WTC11 (cell line): ENCODE measurements around the gene ALLC. TPM values are rescaled to one million over a fixed set of nuclear protein-coding genes. Genes with fewer than 3 reads are reported as not detected.

Experiments used
- ATAC-seq: fragments of 200-7000 bp; cut with Tn5 transposase; 2 replicates; pipeline ENCODE4 v1.10.0; 2021; ENCODE audit warnings: mild to moderate bottlenecking, moderate library complexity
- CTCF ChIA-PET: fragments of 300-600 bp; sonication (Branson Sonifier 250); formaldehyde crosslinking; loops from one replicate; lab custom pipeline; 2021; ENCODE audit warnings: antibody characterized with exemption; lab: Charles Lee
- POLR2A ChIA-PET: fragments of 350-600 bp; sonication (Branson Sonifier 250); formaldehyde crosslinking; loops from one replicate; lab custom pipeline; 2021; ENCODE audit warnings: antibody characterized with exemption; lab: Charles Lee
- DNase-seq: peaks from one replicate; pipeline ENCODE4 v3.0.0; 2021; ENCODE audit warnings: low spot score
- H3K27ac Mint-ChIP-seq: 2 replicates; pipeline ENCODE4 v1.8.0; 2021; ENCODE audit warnings: mixed read lengths
- H3K27me3 Mint-ChIP-seq: 2 replicates; pipeline ENCODE4 v1.8.0; 2021; ENCODE audit warnings: low read depth, mild to moderate bottlenecking, moderate library complexity, mixed read lengths
- H3K36me3 Mint-ChIP-seq: 2 replicates; pipeline ENCODE4 v1.8.0; 2021; ENCODE audit warnings: mixed read lengths
- H3K4me1 Mint-ChIP-seq: 2 replicates; pipeline ENCODE4 v1.8.0; 2022; ENCODE audit warnings: mixed read lengths
- H3K4me3 Mint-ChIP-seq: 2 replicates; pipeline ENCODE4 v1.8.0; 2021; ENCODE audit warnings: mild to moderate bottlenecking, moderate library complexity, mixed read lengths
- H3K9me3 Mint-ChIP-seq: 2 replicates; pipeline ENCODE4 v1.8.0; 2021; ENCODE audit warnings: mixed read lengths
- CREB1 ChIP-seq: sonication (generic); formaldehyde crosslinking; IDR thresholded peaks from 2 replicates; pipeline ENCODE4 v1.8.0; 2023; ENCODE audit warnings: mild to moderate bottlenecking, missing genetic modification reagents
- ELF4 ChIP-seq: sonication (generic); formaldehyde crosslinking; IDR thresholded peaks from 2 replicates; pipeline ENCODE4 v1.8.1; 2022; ENCODE audit warnings: low read depth, mild to moderate bottlenecking, moderate library complexity, missing genetic modification reagents
- KAT7 ChIP-seq: sonication (generic); formaldehyde crosslinking; IDR thresholded peaks from 2 replicates; pipeline ENCODE4 v1.8.1; 2023; ENCODE audit warnings: missing genetic modification reagents, mild to moderate bottlenecking, borderline replicate concordance
- MYBL2 ChIP-seq: sonication (generic); formaldehyde crosslinking; IDR thresholded peaks from 2 replicates; pipeline ENCODE4 v1.8.1; 2023; ENCODE audit warnings: mild to moderate bottlenecking, moderate library complexity, missing genetic modification reagents
- NR1H2 ChIP-seq: sonication (generic); formaldehyde crosslinking; IDR thresholded peaks from 2 replicates; pipeline ENCODE4 v1.9.0; 2021; ENCODE audit warnings: mild to moderate bottlenecking, moderate library complexity, missing genetic modification reagents
- RELA ChIP-seq: sonication (generic); formaldehyde crosslinking; IDR thresholded peaks from 2 replicates; pipeline ENCODE4 v1.8.1; 2022; ENCODE audit warnings: missing genetic modification reagents, mild to moderate bottlenecking, borderline replicate concordance
- SMAD4 ChIP-seq: sonication (generic); formaldehyde crosslinking; IDR thresholded peaks from 2 replicates; pipeline ENCODE4 v1.8.0; 2022; ENCODE audit warnings: mild to moderate bottlenecking, missing genetic modification reagents
- ZBTB21 ChIP-seq: sonication (generic); formaldehyde crosslinking; IDR thresholded peaks from 2 replicates; pipeline ENCODE4 v1.8.1; 2023; ENCODE audit warnings: mild to moderate bottlenecking, missing genetic modification reagents, borderline replicate concordance
- ZNF121 ChIP-seq: sonication (generic); formaldehyde crosslinking; IDR thresholded peaks from 2 replicates; pipeline ENCODE4 v1.8.0; 2023; ENCODE audit warnings: missing genetic modification reagents
- total RNA-seq: library from RNA; stranded (reverse); gene quantifications from 3 replicates; pipeline ENCODE4 v1.2.3, GENCODE V29; 2021
- TF ChIP-seq, protein P1 (sequence below): sonication (generic); formaldehyde crosslinking; IDR thresholded peaks from 2 replicates; pipeline ENCODE4 v1.8.0; 2022; ENCODE audit warnings: missing genetic modification reagents
- TF ChIP-seq, protein P2 (sequence below): fragments of 200-600 bp; IDR thresholded peaks from 2 replicates; pipeline ENCODE4 v1.8.0; 2022; ENCODE audit warnings: antibody characterized with exemption
- TF ChIP-seq, protein P3 (sequence below): fragments of 250-450 bp; sonication (Bioruptor Pico); IDR thresholded peaks from 2 replicates; pipeline ENCODE4 v1.9.0; 2021; ENCODE audit warnings: mild to moderate bottlenecking
- TF ChIP-seq, protein P4 (sequence below): sonication (generic); formaldehyde crosslinking; IDR thresholded peaks from 2 replicates; pipeline ENCODE4 v1.8.0; 2022; ENCODE audit warnings: mild to moderate bottlenecking, missing genetic modification reagents
- TF ChIP-seq, protein P5 (sequence below): sonication (generic); formaldehyde crosslinking; IDR thresholded peaks from 2 replicates; pipeline ENCODE4 v1.8.1; 2022; ENCODE audit warnings: mild to moderate bottlenecking, moderate library complexity, missing genetic modification reagents
- TF ChIP-seq, protein P6 (sequence below): sonication (generic); formaldehyde crosslinking; IDR thresholded peaks from 2 replicates; pipeline ENCODE4 v1.8.1; 2023; ENCODE audit warnings: mild to moderate bottlenecking, missing genetic modification reagents
- TF ChIP-seq, protein P7 (sequence below): sonication (generic); formaldehyde crosslinking; IDR thresholded peaks from 2 replicates; pipeline ENCODE4 v1.8.1; 2022; ENCODE audit warnings: low read depth, mild to moderate bottlenecking, moderate library complexity, missing genetic modification reagents, borderline replicate concordance

Gene ALLC
- total RNA-seq, 1 experiment from 2014 or later: not detected

DNA sequence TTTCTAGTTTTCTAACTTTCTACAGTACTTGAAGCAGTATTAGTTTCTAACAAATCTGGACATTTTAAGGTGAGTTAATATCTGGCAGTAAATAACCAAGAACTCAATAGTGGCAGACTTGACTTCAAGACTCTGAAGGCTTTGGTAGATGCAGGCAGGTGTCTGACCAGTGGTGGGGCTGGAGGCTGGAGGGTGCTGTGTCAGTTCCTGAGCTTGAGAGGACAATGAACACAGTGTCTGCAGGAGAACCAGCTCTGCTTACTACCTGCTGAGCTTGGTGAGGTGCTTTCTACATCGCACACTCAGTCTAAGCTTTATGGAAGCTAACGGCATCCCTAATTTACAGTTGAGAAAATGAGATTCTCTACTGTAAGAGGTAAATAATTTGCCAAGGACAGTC is 21.2 kb downstream of the ALLC start:
- Mint-ChIP-seq H3K27ac (no peak overlapping the region), H3K27me3 (peaks cover 12% of the 10 kb centered on the region), H3K4me1 (no peaks in the 10 kb centered on the region), H3K4me3 (no peak overlapping the region), H3K36me3 (peaks cover 27% of the 10 kb centered on the region), H3K9me3 (peaks cover 90% of the 10 kb centered on the region)
- ChIA-PET POLR2A (no interaction called here), CTCF (no interaction called here)
- no peak for TF ChIP-seq CREB1 (CRISPR knock-in tag)
- TF ChIP-seq, protein P1, sequence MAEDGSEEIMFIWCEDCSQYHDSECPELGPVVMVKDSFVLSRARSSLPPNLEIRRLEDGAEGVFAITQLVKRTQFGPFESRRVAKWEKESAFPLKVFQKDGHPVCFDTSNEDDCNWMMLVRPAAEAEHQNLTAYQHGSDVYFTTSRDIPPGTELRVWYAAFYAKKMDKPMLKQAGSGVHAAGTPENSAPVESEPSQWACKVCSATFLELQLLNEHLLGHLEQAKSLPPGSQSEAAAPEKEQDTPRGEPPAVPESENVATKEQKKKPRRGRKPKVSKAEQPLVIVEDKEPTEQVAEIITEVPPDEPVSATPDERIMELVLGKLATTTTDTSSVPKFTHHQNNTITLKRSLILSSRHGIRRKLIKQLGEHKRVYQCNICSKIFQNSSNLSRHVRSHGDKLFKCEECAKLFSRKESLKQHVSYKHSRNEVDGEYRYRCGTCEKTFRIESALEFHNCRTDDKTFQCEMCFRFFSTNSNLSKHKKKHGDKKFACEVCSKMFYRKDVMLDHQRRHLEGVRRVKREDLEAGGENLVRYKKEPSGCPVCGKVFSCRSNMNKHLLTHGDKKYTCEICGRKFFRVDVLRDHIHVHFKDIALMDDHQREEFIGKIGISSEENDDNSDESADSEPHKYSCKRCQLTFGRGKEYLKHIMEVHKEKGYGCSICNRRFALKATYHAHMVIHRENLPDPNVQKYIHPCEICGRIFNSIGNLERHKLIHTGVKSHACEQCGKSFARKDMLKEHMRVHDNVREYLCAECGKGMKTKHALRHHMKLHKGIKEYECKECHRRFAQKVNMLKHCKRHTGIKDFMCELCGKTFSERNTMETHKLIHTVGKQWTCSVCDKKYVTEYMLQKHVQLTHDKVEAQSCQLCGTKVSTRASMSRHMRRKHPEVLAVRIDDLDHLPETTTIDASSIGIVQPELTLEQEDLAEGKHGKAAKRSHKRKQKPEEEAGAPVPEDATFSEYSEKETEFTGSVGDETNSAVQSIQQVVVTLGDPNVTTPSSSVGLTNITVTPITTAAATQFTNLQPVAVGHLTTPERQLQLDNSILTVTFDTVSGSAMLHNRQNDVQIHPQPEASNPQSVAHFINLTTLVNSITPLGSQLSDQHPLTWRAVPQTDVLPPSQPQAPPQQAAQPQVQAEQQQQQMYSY (CRISPR knock-in tag): no peak
- TF ChIP-seq SMAD4 (CRISPR knock-in tag): no peak
- TF ChIP-seq, protein P2, sequence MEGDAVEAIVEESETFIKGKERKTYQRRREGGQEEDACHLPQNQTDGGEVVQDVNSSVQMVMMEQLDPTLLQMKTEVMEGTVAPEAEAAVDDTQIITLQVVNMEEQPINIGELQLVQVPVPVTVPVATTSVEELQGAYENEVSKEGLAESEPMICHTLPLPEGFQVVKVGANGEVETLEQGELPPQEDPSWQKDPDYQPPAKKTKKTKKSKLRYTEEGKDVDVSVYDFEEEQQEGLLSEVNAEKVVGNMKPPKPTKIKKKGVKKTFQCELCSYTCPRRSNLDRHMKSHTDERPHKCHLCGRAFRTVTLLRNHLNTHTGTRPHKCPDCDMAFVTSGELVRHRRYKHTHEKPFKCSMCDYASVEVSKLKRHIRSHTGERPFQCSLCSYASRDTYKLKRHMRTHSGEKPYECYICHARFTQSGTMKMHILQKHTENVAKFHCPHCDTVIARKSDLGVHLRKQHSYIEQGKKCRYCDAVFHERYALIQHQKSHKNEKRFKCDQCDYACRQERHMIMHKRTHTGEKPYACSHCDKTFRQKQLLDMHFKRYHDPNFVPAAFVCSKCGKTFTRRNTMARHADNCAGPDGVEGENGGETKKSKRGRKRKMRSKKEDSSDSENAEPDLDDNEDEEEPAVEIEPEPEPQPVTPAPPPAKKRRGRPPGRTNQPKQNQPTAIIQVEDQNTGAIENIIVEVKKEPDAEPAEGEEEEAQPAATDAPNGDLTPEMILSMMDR: no peak
- TF ChIP-seq NR1H2 (CRISPR knock-in tag): no peak
- TF ChIP-seq, protein P3, sequence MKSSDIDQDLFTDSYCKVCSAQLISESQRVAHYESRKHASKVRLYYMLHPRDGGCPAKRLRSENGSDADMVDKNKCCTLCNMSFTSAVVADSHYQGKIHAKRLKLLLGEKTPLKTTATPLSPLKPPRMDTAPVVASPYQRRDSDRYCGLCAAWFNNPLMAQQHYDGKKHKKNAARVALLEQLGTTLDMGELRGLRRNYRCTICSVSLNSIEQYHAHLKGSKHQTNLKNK: no peak
- TF ChIP-seq ELF4 (CRISPR knock-in tag): no peak
- TF ChIP-seq MYBL2 (CRISPR knock-in tag): no peak
- TF ChIP-seq, protein P4, sequence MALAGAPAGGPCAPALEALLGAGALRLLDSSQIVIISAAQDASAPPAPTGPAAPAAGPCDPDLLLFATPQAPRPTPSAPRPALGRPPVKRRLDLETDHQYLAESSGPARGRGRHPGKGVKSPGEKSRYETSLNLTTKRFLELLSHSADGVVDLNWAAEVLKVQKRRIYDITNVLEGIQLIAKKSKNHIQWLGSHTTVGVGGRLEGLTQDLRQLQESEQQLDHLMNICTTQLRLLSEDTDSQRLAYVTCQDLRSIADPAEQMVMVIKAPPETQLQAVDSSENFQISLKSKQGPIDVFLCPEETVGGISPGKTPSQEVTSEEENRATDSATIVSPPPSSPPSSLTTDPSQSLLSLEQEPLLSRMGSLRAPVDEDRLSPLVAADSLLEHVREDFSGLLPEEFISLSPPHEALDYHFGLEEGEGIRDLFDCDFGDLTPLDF (CRISPR knock-in tag): no peak
- no peak for TF ChIP-seq ZBTB21 (CRISPR knock-in tag)
- TF ChIP-seq, protein P5, sequence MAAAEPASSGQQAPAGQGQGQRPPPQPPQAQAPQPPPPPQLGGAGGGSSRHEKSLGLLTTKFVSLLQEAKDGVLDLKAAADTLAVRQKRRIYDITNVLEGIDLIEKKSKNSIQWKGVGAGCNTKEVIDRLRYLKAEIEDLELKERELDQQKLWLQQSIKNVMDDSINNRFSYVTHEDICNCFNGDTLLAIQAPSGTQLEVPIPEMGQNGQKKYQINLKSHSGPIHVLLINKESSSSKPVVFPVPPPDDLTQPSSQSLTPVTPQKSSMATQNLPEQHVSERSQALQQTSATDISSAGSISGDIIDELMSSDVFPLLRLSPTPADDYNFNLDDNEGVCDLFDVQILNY (CRISPR knock-in tag): no peak
- no peak for TF ChIP-seq RELA
- TF ChIP-seq, protein P6, sequence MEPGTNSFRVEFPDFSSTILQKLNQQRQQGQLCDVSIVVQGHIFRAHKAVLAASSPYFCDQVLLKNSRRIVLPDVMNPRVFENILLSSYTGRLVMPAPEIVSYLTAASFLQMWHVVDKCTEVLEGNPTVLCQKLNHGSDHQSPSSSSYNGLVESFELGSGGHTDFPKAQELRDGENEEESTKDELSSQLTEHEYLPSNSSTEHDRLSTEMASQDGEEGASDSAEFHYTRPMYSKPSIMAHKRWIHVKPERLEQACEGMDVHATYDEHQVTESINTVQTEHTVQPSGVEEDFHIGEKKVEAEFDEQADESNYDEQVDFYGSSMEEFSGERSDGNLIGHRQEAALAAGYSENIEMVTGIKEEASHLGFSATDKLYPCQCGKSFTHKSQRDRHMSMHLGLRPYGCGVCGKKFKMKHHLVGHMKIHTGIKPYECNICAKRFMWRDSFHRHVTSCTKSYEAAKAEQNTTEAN (CRISPR knock-in tag): no peak
- TF ChIP-seq, protein P7, sequence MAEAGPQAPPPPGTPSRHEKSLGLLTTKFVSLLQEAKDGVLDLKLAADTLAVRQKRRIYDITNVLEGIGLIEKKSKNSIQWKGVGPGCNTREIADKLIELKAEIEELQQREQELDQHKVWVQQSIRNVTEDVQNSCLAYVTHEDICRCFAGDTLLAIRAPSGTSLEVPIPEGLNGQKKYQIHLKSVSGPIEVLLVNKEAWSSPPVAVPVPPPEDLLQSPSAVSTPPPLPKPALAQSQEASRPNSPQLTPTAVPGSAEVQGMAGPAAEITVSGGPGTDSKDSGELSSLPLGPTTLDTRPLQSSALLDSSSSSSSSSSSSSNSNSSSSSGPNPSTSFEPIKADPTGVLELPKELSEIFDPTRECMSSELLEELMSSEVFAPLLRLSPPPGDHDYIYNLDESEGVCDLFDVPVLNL (CRISPR knock-in tag): no peak
- TF ChIP-seq ZNF121 (CRISPR knock-in tag): no peak
- TF ChIP-seq KAT7 (CRISPR knock-in tag): no peak
- ATAC-seq (no peak), DNase-seq (no peak)
